Effector memory CD4-positive, alpha-beta T cell (primary cell): ENCODE measurements around the gene WWP2.

ENCODE experiments used
- DNase-seq, 3 donors: peaks; one replicate each; pipeline ENCODE4 v3.0.0-alpha.2; 2020
- H3K27ac ChIP-seq: 2 replicates; pipeline ENCODE4 v1.7.0; 2013; ENCODE audit warnings: mild to moderate bottlenecking, low read length, moderate library complexity; ENCODE audit not compliant: insufficient read depth, poor library complexity, severe bottlenecking
- H3K27me3 ChIP-seq: replicated peaks from 2 replicates; pipeline ENCODE4 v1.7.0; 2013; ENCODE audit warnings: mild to moderate bottlenecking, low read length; ENCODE audit not compliant: insufficient read depth, control insufficient read depth, poor library complexity, severe bottlenecking
- H3K36me3 ChIP-seq: 2 replicates; pipeline ENCODE4 v1.7.0; 2013; ENCODE audit warnings: mild to moderate bottlenecking, low read length, moderate library complexity; ENCODE audit not compliant: control insufficient read depth, insufficient read depth
- H3K4me1 ChIP-seq: 2 replicates; pipeline ENCODE4 v1.7.0; 2013; ENCODE audit warnings: low read length, mild to moderate bottlenecking; ENCODE audit not compliant: control insufficient read depth, insufficient read depth, poor library complexity, severe bottlenecking
- H3K4me3 ChIP-seq: 2 replicates; pipeline ENCODE4 v1.7.0; 2013; ENCODE audit warnings: low read length, low read depth, mild to moderate bottlenecking; ENCODE audit not compliant: insufficient read depth, poor library complexity, severe bottlenecking
- H3K9me3 ChIP-seq: 2 replicates; pipeline ENCODE4 v1.7.0; 2013; ENCODE audit warnings: mild to moderate bottlenecking, low read length, moderate library complexity; ENCODE audit not compliant: control insufficient read depth

The WWP2 gene

GRCh38 chr16:69931631-69932030, 169.5 kb downstream of the WWP2 start:
- Histone ChIP-seq H3K27me3 (no peaks in the 10 kb centered on the region), H3K4me3 (no peak overlapping the region), H3K4me1 (no peaks in the 10 kb centered on the region), H3K27ac (no peak overlapping the region), H3K36me3 (peaks cover 69% of the 10 kb centered on the region), H3K9me3 (no peaks in the 10 kb centered on the region)
- no peak for DNase-seq

DNA sequence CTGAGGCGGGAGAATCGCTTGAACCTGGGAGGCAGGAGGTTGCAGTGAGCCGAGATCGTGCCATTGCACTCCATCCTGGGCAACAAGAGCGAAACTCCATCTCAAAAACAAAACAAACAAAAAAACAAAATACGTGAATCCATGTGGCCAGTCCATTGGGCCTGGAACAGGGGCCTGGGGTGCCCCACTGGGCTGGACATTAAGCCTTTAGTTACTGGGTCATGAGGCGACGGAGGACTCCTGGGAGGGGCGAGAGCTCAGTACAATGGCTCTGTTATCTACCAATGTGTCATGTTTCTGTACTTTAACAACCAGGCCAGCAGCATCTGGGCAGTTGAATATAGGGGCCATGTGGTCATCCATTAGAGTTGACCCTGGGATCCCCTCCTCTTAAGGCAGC, 170.1 kb downstream of the WWP2 start:
- Histone ChIP-seq H3K4me1 (no peaks in the 10 kb centered on the region), H3K9me3 (no peaks in the 10 kb centered on the region), H3K27me3 (no peaks in the 10 kb centered on the region), H3K4me3 (no peak overlapping the region), H3K36me3 (peaks cover 71% of the 10 kb centered on the region), H3K27ac (no peak overlapping the region)
- no peak for DNase-seq

DNA sequence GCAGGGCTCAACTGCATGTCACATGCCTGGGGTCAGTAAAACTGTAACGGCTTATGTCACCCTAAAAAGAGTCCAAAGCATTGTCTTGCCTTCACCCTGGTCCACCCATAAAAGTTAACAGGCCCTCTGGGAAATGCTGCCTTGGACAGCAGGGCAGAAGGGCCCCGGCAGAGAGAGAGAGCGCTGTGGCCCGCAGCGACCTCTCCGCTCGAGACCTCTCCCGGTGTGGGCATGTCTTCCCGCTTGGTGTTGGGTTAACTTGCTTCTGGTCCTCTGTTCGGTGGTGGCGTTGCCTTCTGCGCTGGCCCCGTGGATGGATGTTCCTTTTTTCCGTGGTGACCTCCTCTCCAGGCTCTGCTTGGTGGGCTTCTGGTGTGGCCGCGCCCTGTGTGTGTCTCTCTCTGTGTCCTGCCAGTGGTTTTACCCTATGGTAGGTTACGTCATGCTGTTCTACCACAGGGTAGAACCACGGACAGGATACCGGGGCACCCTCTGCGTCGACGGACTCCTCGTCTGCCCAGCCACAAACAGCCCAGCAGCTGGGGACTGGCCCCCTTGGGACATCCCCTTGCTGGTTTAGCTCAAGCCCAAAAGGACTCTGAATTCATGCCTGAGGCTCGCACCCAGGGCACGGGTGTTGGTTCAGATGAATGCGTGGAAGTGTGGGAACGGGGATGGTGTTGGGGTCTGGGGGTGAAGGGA, 170.7 kb downstream of the WWP2 start:
- no peaks in the 10 kb centered on the region for H3K4me1 ChIP-seq
- no peak overlapping the region for H3K4me3 ChIP-seq
- H3K27ac ChIP-seq, result no peak overlapping the region
- H3K9me3 ChIP-seq, result no peaks in the 10 kb centered on the region
- H3K36me3 ChIP-seq, result peaks cover 77% of the 10 kb centered on the region
- no peak for DNase-seq
- no peaks in the 10 kb centered on the region for H3K27me3 ChIP-seq

DNA sequence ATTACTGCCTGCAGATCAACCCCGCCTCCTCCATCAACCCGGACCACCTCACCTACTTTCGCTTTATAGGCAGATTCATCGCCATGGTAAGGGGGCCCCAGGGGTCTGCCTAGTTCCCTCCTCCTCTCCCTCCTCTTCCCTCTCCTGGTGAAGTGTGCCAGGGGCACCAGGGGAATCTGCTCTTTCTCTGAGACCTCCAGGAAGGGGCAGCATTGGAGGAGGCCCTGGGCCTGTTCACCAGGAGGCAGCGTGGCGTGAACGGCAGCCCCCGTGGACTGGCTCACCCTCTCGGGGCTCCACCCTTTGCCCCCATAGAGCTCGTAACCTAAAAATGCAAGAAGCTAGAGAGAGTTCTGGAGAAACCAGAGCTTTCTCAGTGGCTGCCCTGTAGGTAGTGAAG, 171.9 kb downstream of the WWP2 start:
- H3K4me1 ChIP-seq, result no peaks in the 10 kb centered on the region
- H3K9me3 ChIP-seq, result no peaks in the 10 kb centered on the region
- no peak overlapping the region for H3K4me3 ChIP-seq
- H3K27ac ChIP-seq, result no peak overlapping the region
- H3K36me3 ChIP-seq, result peaks cover 82% of the 10 kb centered on the region
- no peaks in the 10 kb centered on the region for H3K27me3 ChIP-seq
- no peak for DNase-seq

GRCh38 chr16:69934751-69935150, 172.6 kb downstream of the WWP2 start:
- DNase-seq, result no peak
- Histone ChIP-seq H3K9me3 (no peaks in the 10 kb centered on the region), H3K27ac (no peak overlapping the region), H3K36me3 (peaks cover 89% of the 10 kb centered on the region), H3K4me1 (no peaks in the 10 kb centered on the region), H3K4me3 (no peak overlapping the region), H3K27me3 (no peaks in the 10 kb centered on the region)

- Histone ChIP-seq H3K27ac (no peak overlapping the region), H3K27me3 (no peaks in the 10 kb centered on the region), H3K4me3 (no peak overlapping the region), H3K9me3 (no peaks in the 10 kb centered on the region), H3K4me1 (no peaks in the 10 kb centered on the region), H3K36me3 (peaks cover 95% of the 10 kb centered on the region)
- DNase-seq, result no peak
Measured at GRCh38 chr16:69935278-69935711, 173.2 kb downstream of the WWP2 start.

- Histone ChIP-seq H3K4me3 (no peak overlapping the region), H3K36me3 (peaks cover 97% of the 10 kb centered on the region), H3K9me3 (no peaks in the 10 kb centered on the region), H3K27me3 (no peaks in the 10 kb centered on the region), H3K27ac (no peak overlapping the region), H3K4me1 (no peaks in the 10 kb centered on the region)
- DNase-seq, result no peak
Measured at GRCh38 chr16:69935740-69936139, 173.6 kb downstream of the WWP2 start.

DNA sequence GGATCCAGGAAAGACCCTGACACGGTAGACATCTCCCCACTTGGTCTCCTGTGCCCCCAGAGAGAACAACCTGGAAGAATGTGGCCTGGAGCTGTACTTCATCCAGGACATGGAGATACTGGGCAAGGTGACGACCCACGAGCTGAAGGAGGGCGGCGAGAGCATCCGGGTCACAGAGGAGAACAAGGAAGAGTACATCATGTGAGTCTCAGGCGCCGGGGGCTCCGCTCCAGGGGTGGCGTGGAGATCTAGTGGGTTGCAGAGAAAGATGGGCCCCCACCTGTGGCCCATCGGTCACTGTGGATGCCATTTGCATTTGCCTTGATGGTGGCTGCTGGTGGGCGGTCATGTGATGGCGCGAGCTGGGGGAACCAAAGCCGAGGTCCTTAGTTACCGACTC, 174.1 kb downstream of the WWP2 start:
- no peaks in the 10 kb centered on the region for H3K27me3 ChIP-seq

DNA sequence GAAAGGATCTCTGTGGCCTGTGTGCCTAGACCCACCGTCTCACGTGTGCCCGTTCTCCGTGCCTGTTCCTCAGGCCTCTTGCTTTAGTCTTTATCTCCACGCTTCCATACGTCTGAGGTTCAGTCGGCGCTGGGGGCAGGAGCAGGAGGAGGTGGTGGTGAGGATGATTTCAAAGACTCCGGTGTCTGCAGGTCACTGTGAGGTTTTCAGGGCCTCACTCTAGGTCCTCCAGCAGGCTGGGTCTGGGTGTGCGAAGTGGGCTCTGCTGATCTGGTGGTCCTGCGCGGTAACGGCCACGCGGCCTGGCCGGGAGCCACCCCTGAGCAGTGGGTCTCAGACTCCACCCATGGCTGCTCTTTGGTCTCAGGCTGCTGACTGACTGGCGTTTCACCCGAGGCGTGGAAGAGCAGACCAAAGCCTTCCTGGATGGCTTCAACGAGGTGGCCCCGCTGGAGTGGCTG, 174.6 kb downstream of the WWP2 start:
- DNase-seq, result no peak
- no peak overlapping the region for H3K27ac ChIP-seq
- H3K36me3 ChIP-seq, result peaks cover 95% of the 10 kb centered on the region
- no peaks in the 10 kb centered on the region for H3K4me1 ChIP-seq
- H3K9me3 ChIP-seq, result no peaks in the 10 kb centered on the region
- no peaks in the 10 kb centered on the region for H3K27me3 ChIP-seq
- no peak overlapping the region for H3K4me3 ChIP-seq

More for the DNA sequence above, 174.1 kb downstream of the WWP2 start:
- H3K4me3 ChIP-seq, result no peak overlapping the region
- no peaks in the 10 kb centered on the region for H3K4me1 ChIP-seq
- no peak for DNase-seq
- H3K27ac ChIP-seq, result no peak overlapping the region
- no peaks in the 10 kb centered on the region for H3K9me3 ChIP-seq
- peaks cover 97% of the 10 kb centered on the region for H3K36me3 ChIP-seq

DNA sequence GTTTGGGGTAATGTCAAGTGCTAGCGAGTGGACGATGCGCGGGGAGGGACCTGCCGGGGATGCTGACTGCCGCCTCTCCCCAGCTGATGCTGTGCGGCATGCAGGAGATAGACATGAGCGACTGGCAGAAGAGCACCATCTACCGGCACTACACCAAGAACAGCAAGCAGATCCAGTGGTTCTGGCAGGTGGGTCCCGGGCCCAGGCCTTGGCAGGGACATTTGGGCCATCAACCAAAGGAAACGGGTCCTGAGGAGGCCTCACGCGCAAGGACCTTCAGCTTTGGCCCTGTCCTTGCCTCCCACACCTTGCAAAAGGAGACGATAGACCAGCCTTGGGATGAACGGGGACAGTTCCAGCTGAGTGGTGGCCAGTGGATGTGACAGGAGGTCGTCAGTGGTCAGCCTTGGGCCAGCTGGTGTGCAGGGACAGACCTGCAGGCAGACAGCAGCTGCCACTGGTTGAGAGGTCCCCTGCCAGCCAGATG, 175.4 kb downstream of the WWP2 start:
- Histone ChIP-seq H3K27ac (no peak overlapping the region), H3K27me3 (no peaks in the 10 kb centered on the region), H3K36me3 (peaks cover 88% of the 10 kb centered on the region), H3K4me3 (no peak overlapping the region), H3K4me1 (no peaks in the 10 kb centered on the region), H3K9me3 (no peaks in the 10 kb centered on the region)
- no peak for DNase-seq
